Stomach (tissue), 4 donors: ENCODE measurements around the gene CALML4.

ENCODE experiments used
- CTCF ChIP-seq, 7 experiments: fragments of 450-650 bp in 4 of 7; fragments of 200-600 bp in 3 of 7; sonication (generic) in 3 of 7; IDR thresholded peaks; one replicate each; pipeline ENCODE4 v1.5.1; 2016 to 2019; ENCODE audit warnings: antibody characterized with exemption in 7 of 7, control low read depth in 2 of 7, mild to moderate bottlenecking in 1 of 7
- POLR2A ChIP-seq, 4 donors: fragments of 450-650 bp; IDR thresholded peaks; one replicate each; pipeline ENCODE4 v1.6.1; 2016; ENCODE audit warnings: antibody characterized with exemption in 4 of 4, control low read depth in 2 of 4, mild to moderate bottlenecking in 1 of 4, moderate library complexity in 1 of 4

GRCh38 chr15:68204361-68204760, 771 bp downstream of the CALML4 start:
- TF ChIP-seq POLR2A (IDR thresholded peaks at IDR 0.05) (no peak), CTCF (IDR thresholded peaks at IDR 0.05) (no peak)
